Testis (tissue), 2 donors: Measurements from ENCODE around the gene WSB1.

Experiments
- POLR2A ChIP-seq: fragments of 450-650 bp; IDR thresholded peaks from one replicate; pipeline ENCODE4 v1.6.1; 2017; ENCODE audit warnings: antibody characterized with exemption, mild to moderate bottlenecking, moderate library complexity
- TF ChIP-seq, protein P1 (sequence below), 3 experiments: fragments of 450-650 bp in 2 of 3; fragments of 200-600 bp in 1 of 3; sonication (generic) in 1 of 3; IDR thresholded peaks; one replicate each; pipeline ENCODE4 v1.5.1; 2016 to 2019; ENCODE audit warnings: antibody characterized with exemption in 3 of 3, mild to moderate bottlenecking in 2 of 3, moderate library complexity in 1 of 3

DNA sequence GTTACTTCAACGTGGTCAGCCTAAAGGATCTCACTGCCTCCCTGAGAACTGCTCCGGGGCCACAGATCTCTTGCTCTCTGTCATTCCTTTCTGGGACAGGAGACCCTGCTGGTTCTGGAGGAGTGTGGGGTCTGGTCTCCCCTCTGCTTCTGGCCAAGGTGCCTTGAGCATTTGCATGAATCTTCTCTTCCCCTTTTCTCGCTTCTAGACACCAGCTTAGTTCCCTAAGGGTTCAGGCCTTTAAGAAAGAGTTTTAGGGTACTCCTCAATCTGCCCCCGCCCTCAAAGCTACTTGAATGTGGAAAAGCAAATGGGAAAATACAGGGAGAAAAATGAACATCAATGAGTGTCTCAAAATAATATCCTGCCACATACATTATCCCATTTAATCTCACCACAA, 48.1 kb downstream of the WSB1 start:
- TF ChIP-seq, protein P1, sequence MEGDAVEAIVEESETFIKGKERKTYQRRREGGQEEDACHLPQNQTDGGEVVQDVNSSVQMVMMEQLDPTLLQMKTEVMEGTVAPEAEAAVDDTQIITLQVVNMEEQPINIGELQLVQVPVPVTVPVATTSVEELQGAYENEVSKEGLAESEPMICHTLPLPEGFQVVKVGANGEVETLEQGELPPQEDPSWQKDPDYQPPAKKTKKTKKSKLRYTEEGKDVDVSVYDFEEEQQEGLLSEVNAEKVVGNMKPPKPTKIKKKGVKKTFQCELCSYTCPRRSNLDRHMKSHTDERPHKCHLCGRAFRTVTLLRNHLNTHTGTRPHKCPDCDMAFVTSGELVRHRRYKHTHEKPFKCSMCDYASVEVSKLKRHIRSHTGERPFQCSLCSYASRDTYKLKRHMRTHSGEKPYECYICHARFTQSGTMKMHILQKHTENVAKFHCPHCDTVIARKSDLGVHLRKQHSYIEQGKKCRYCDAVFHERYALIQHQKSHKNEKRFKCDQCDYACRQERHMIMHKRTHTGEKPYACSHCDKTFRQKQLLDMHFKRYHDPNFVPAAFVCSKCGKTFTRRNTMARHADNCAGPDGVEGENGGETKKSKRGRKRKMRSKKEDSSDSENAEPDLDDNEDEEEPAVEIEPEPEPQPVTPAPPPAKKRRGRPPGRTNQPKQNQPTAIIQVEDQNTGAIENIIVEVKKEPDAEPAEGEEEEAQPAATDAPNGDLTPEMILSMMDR (IDR thresholded peaks at IDR 0.05), result no peak
- no peak for TF ChIP-seq POLR2A
